ENCODE data around the gene C6orf118.

Gene C6orf118

GRCh38 chr6:165308926-165309731 is at the start of gene C6orf118:
Gene C6orf118 (minus strand): TSS chr6:165309605. CDS start chr6:165309586, 19 bp downstream.
- no peak for DNase-seq

DNA sequence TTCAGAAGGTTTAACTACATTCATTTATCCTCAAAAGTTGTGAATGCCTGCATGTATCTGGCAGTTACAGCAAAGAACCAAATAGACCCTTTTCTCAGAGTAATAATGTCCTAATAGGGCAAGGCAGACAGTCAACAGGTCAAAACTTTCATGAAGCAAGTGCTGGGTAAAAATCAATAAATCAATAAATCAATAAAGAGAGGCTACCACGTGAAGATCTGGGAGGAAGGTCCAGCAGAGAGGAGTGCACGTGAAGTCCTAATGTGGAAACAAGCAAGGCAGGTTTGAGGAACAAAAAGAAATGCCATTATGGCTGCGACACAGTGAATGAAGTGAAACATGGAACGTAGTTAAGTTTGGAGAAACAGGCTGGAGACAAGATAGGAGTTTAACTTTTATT is 36.3 kb upstream of the C6orf118 start:
- DNase-seq: no peak

DNA sequence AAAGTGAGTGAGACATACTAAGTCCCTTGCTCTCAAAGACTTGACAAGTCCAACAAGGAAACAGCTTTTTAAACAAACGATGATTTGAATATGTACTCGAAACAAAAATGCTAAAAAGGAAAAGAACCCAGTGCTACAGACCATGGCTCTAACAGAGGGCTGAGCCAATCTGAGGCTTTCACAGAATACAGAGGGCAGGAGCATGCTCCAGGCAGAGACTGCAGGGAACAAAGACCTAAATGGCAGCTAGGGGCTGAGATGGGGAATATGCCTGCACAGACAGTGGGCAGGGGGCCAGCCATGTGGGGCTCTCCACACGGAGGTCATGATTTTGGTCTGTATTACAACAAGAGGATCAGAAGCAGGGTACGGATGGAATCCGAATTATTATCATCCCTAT is 31.1 kb upstream of the C6orf118 start:
- DNase-seq: no peak

GRCh38 chr6:165325609-165326008 is 16.2 kb upstream of the C6orf118 start:
- no peak for DNase-seq

DNA sequence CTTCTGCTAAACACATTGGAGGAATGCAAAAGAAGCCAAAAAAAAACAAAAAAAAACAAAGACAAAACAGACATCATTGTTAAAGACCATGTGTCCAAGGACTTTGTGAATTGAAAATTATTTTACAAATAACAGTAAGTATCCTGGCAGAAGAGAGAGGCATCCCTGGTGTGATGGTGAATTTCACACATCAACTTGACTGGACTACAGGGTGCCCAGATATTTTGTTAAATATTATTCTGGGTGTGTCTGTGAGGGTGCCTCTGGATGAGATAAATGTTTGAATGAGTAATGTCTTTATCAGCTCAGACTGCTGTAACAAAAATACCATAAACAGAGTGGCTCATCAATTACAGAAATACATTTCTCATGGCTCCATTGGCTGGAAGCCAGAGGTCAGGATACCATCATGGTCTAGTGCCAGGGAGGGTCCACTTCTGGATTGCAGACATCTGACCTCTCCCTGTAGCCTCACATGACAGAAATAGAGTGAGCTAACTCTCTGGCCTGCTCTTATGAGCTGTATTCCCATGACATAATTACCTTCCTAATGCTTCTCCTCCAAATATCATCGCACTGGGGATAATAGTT is 12.2 kb upstream of the C6orf118 start:
- DNase-seq: no peak

DNA sequence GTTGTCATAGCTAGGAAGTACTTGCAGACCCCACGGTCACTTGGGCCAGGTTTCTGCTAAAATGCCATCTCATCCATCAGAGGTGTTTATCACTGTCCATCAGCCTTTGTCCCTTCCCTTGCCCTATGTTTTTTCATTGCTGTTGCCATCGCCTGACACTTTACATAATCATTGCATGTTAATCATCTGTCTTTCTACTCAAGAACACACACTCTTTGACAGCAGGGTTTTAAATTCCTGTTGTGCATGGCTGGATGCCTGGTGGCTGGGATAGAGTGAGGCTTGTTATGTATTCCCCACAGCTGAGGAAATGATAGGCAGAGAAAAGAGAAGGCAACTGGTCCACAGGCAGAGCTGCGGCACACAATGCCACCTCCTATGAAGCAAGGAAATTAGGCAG is 11.7 kb upstream of the C6orf118 start:
- DNase-seq: no peak

GRCh38 chr6:165317723-165318122 is 8.3 kb upstream of the C6orf118 start:
- no peak for DNase-seq

- DNase-seq: no peak
Measured at GRCh38 chr6:165306955-165307354, 2.5 kb downstream of the C6orf118 start.

GRCh38 chr6:165301372-165302246 is 7.8 kb downstream of the C6orf118 start:
- no peak for DNase-seq

GRCh38 chr6:165300422-165300936 is 8.9 kb downstream of the C6orf118 start:
- no peak for DNase-seq

GRCh38 chr6:165298875-165299274 is 10.5 kb downstream of the C6orf118 start:
- no peak for DNase-seq

DNA sequence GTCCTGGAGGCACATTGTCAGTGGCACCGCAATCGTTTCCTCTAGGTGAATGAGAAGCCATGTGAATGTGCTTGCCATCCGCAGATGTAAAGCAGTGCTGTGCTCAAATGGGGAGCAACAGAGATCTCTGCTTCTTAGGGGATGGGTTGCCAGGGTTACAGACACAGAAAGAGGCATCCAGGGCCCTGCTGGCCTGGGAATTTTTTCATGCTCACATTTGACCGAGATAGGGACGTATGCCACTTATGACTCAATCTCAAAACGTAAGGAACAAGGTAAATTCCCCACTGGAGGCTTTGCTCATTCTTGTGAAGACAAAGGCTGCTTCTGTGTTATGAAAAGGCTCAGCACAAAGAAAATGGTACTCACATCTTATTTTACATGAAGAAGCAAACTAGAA is 11.0 kb downstream of the C6orf118 start:
- no peak for DNase-seq

- DNase-seq: no peak
Measured at GRCh38 chr6:165292657-165293056, 16.7 kb downstream of the C6orf118 start.

- DNase-seq: no peak
Measured at GRCh38 chr6:165274611-165275010, 34.8 kb downstream of the C6orf118 start.

GRCh38 chr6:165272585-165272984 is 36.8 kb downstream of the C6orf118 start:
- DNase-seq: no peak

GRCh38 chr6:165268987-165269386 is 40.4 kb downstream of the C6orf118 start:
- DNase-seq: no peak

- no peak for DNase-seq
Measured at GRCh38 chr6:165266621-165267020, 42.8 kb downstream of the C6orf118 start.

DNA sequence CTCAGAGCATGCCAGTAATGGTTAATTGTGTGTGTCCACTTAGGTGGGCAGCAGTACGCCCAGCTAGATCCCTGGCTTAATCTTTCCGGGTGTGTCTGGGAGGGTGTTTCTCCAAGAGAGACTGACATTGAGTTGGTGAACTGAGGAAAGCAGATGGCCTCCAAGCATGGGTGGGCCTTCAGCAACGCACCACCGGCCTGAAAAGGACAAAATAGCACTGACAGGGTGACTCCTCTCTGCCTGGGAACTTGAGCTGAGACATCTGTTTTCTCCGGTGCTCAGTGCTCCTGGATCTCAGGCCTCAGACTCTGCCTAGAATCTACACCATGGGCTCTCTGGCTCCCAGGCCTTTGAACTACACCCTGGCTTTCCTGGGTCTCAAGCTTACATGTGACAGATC is 43.2 kb downstream of the C6orf118 start:
- no peak for DNase-seq

GRCh38 chr6:165260462-165260861 is 48.9 kb downstream of the C6orf118 start:
- DNase-seq: no peak

DNA sequence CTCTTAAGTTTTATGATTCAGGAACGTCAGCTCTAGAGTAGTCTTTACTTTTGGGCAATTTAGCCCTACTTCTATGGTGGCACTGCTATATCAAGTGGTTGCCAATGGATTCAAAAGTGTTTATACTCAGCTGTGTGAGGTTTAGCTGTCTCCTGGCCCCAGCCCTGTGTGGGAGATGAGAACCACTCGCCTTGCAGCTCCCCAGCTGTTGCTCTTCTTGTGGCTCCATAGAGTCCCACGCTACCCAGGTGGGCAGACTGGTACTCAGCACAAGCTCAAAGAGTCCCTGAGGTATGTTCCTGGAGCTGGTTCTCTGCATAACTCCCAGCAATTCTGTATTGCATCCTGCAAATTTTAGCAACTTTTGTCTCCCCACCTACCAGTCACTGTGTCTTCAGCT is 59.6 kb downstream of the C6orf118 start:
- DNase-seq: no peak

DNA sequence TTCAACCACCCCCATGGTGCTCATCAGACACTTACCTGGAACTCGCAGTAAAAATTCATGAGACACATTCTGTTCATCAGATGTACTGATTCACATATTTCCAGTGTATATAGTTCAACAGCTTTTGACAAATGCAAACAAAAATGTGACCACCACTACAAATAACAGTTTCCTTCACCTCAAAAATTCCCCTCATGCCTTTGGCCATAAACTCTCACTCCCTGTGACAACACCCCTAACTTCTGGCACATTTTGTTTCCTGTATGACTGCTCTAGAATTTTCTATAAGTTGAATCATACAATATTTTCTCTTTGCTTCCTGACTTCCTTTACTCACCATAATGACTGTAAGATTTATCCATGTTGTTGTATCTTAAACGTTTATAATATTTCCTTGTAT is 63.7 kb downstream of the C6orf118 start:
- DNase-seq: no peak

DNA sequence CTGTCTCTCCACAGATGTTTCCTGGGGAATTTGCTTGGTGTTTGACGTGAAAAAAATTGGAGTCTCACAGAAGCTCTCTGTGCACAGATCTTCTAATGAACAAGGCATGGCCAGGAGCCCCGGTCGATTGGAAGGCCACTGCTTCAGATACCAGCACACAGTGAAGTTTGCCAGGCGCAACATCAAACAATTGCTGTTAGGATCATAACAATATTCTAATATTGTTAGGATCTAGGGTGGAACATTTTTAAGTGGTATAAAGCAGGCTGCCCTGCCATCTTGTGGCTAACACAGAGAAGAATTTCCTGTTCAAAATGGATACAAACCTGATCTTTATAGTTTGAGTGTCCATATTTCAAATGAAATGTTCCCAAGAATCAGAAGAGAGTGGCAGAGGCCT is 64.1 kb downstream of the C6orf118 start:
- DNase-seq: no peak

GRCh38 chr6:165244524-165245247 is 64.7 kb downstream of the C6orf118 start:
- no peak for DNase-seq
